HG03575 (cell line): Measurements from ENCODE around the gene KRTAP9-6.
"Not testable (repeated sequence)": the region's sequence is repeated elsewhere in the genome, so short reads cannot be mapped to it uniquely, and the experiment has no call there.

Experiments
- ATAC-seq: cut with Tn5 transposase; IDR thresholded peaks from one replicate; pipeline ENCODE4 v1.9.1; 2021; ENCODE audit not compliant: unreplicated experiment, insufficient number of reproducible peaks, low FRiP score; ENCODE audit errors: extremely low read depth

The KRTAP9-6 gene

GRCh38 chr17:41265078-41265477 is at the start of gene KRTAP9-6:
KRTAP9-6 (plus strand) TSS chr17:41265378; CDS start chr17:41265378, 0 bp downstream.
- ATAC-seq: no peak

GRCh38 chr17:41215681-41216080 is 49.5 kb upstream of the KRTAP9-6 start:
- ATAC-seq: no peak

GRCh38 chr17:41223821-41224220 is 41.4 kb upstream of the KRTAP9-6 start:
- ATAC-seq: no peak

- no peak for ATAC-seq
Observed at GRCh38 chr17:41226051-41226450, 39.1 kb upstream of the KRTAP9-6 start.

- not testable (repeated sequence) for ATAC-seq
Observed at GRCh38 chr17:41226598-41227095, 38.5 kb upstream of the KRTAP9-6 start, which contains the start of gene KRTAP9-2. KRTAP9-2 (plus strand) TSS chr17:41226648; CDS start chr17:41226655, 7 bp downstream.

- ATAC-seq: no peak
Observed at GRCh38 chr17:41230094-41230493, 35.1 kb upstream of the KRTAP9-6 start.

- ATAC-seq: no peak
Observed at GRCh38 chr17:41231731-41232130, 33.4 kb upstream of the KRTAP9-6 start.

GRCh38 chr17:41232399-41233105 is 32.6 kb upstream of the KRTAP9-6 start, which contains the start of gene KRTAP9-3:
KRTAP9-3 (plus strand) TSS chr17:41232449; CDS start chr17:41232502, 53 bp downstream.
- ATAC-seq: not testable (repeated sequence)

GRCh38 chr17:41237116-41237515 is 28.1 kb upstream of the KRTAP9-6 start:
- not testable (repeated sequence) for ATAC-seq

GRCh38 chr17:41237949-41238437 is 27.2 kb upstream of the KRTAP9-6 start, which contains the start of gene KRTAP9-8:
KRTAP9-8 (plus strand) TSS chr17:41237999; CDS start chr17:41238052, 53 bp downstream.
- not testable (repeated sequence) for ATAC-seq

- ATAC-seq: not testable (repeated sequence)
Observed at GRCh38 chr17:41246995-41247787, 18.0 kb upstream of the KRTAP9-6 start.

- ATAC-seq: not testable (repeated sequence)
Observed at GRCh38 chr17:41249637-41250240, 15.4 kb upstream of the KRTAP9-6 start, which contains the start of gene KRTAP9-4. KRTAP9-4 (plus strand) TSS chr17:41249687; CDS start chr17:41249721, 34 bp downstream.

- ATAC-seq: no peak
Observed at GRCh38 chr17:41251261-41251660, 13.9 kb upstream of the KRTAP9-6 start.

GRCh38 chr17:41254861-41255260 is 10.3 kb upstream of the KRTAP9-6 start:
- ATAC-seq: no peak

- not testable (repeated sequence) for ATAC-seq
Observed at GRCh38 chr17:41255381-41256290, 9.5 kb upstream of the KRTAP9-6 start, which contains the start of gene KRTAP9-9. KRTAP9-9 (plus strand) TSS chr17:41255384.

GRCh38 chr17:41256291-41256685 is 8.9 kb upstream of the KRTAP9-6 start:
- no peak for ATAC-seq

GRCh38 chr17:41258406-41258805 is 6.8 kb upstream of the KRTAP9-6 start:
- no peak for ATAC-seq

GRCh38 chr17:41263212-41263611 is 2.0 kb upstream of the KRTAP9-6 start:
- no peak for ATAC-seq
